Measurements from ENCODE around the gene GPSM1.

GPSM1 gene

GRCh38 chr9:136387217-136387616 is 59.9 kb downstream of the GPSM1 start:
- H3K9me3 ChIP-seq (ENCODE audit: control insufficient read depth, insufficient read depth, low read length), result no peaks in the 10 kb centered on the region
- no peaks in the 10 kb centered on the region for H3K4me1 ChIP-seq (ENCODE audit: insufficient read depth, low read length)
- H3K36me3 ChIP-seq (ENCODE audit: insufficient read depth, low read length), result peaks cover 27% of the 10 kb centered on the region
- H3K9ac ChIP-seq (ENCODE audit: low read depth, low read length), result no peak overlapping the region

- H3K9me3 ChIP-seq (ENCODE audit: control insufficient read depth, insufficient read depth, low read length), result no peaks in the 10 kb centered on the region
- no peak overlapping the region for H3K9ac ChIP-seq (ENCODE audit: low read depth, low read length)
- H3K4me1 ChIP-seq (ENCODE audit: insufficient read depth, low read length), result no peaks in the 10 kb centered on the region
- peaks cover 34% of the 10 kb centered on the region for H3K36me3 ChIP-seq (ENCODE audit: insufficient read depth, low read length)
Observed at GRCh38 chr9:136389396-136389795, 62.1 kb downstream of the GPSM1 start.

GRCh38 chr9:136391737-136392537 is 64.6 kb downstream of the GPSM1 start:
- H3K9me3 ChIP-seq (ENCODE audit: control insufficient read depth, insufficient read depth, low read length), result no peaks in the 10 kb centered on the region
- H3K9ac ChIP-seq (ENCODE audit: low read depth, low read length), result no peak overlapping the region
- peaks cover 37% of the 10 kb centered on the region for H3K36me3 ChIP-seq (ENCODE audit: insufficient read depth, low read length)
- no peaks in the 10 kb centered on the region for H3K4me1 ChIP-seq (ENCODE audit: insufficient read depth, low read length)

- H3K4me1 ChIP-seq (ENCODE audit: insufficient read depth, low read length), result no peaks in the 10 kb centered on the region
- H3K36me3 ChIP-seq (ENCODE audit: insufficient read depth, low read length), result peaks cover 34% of the 10 kb centered on the region
- no peaks in the 10 kb centered on the region for H3K9me3 ChIP-seq (ENCODE audit: control insufficient read depth, insufficient read depth, low read length)
- H3K9ac ChIP-seq (ENCODE audit: low read depth, low read length), result no peak overlapping the region
Observed at GRCh38 chr9:136392538-136393449, 65.5 kb downstream of the GPSM1 start.

GRCh38 chr9:136393531-136393930 is 66.2 kb downstream of the GPSM1 start:
- no peaks in the 10 kb centered on the region for H3K9me3 ChIP-seq (ENCODE audit: control insufficient read depth, insufficient read depth, low read length)
- no peaks in the 10 kb centered on the region for H3K4me1 ChIP-seq (ENCODE audit: insufficient read depth, low read length)
- peaks cover 31% of the 10 kb centered on the region for H3K36me3 ChIP-seq (ENCODE audit: insufficient read depth, low read length)
- no peak overlapping the region for H3K9ac ChIP-seq (ENCODE audit: low read depth, low read length)

GRCh38 chr9:136394312-136395019 is 67.1 kb downstream of the GPSM1 start:
- no peak overlapping the region for H3K9ac ChIP-seq (ENCODE audit: low read depth, low read length)
- peaks cover 31% of the 10 kb centered on the region for H3K36me3 ChIP-seq (ENCODE audit: insufficient read depth, low read length)
- no peaks in the 10 kb centered on the region for H3K4me1 ChIP-seq (ENCODE audit: insufficient read depth, low read length)
- H3K9me3 ChIP-seq (ENCODE audit: control insufficient read depth, insufficient read depth, low read length), result no peaks in the 10 kb centered on the region

- Histone ChIP-seq H3K4me1 (ENCODE audit: insufficient read depth, low read length) (no peaks in the 10 kb centered on the region), H3K9me3 (ENCODE audit: control insufficient read depth, insufficient read depth, low read length) (no peaks in the 10 kb centered on the region), H3K36me3 (ENCODE audit: insufficient read depth, low read length) (peaks cover 27% of the 10 kb centered on the region), H3K9ac (ENCODE audit: low read depth, low read length) (no peak overlapping the region)
Observed at GRCh38 chr9:136395020-136395340, 67.6 kb downstream of the GPSM1 start.

- Histone ChIP-seq H3K4me1 (ENCODE audit: insufficient read depth, low read length) (no peaks in the 10 kb centered on the region), H3K36me3 (ENCODE audit: insufficient read depth, low read length) (peaks cover 25% of the 10 kb centered on the region), H3K9ac (ENCODE audit: low read depth, low read length) (no peak overlapping the region), H3K9me3 (ENCODE audit: control insufficient read depth, insufficient read depth, low read length) (no peaks in the 10 kb centered on the region)
Observed at GRCh38 chr9:136395345-136396218, 68.2 kb downstream of the GPSM1 start.

- Histone ChIP-seq H3K9me3 (ENCODE audit: control insufficient read depth, insufficient read depth, low read length) (no peaks in the 10 kb centered on the region), H3K4me1 (ENCODE audit: insufficient read depth, low read length) (no peaks in the 10 kb centered on the region), H3K36me3 (ENCODE audit: insufficient read depth, low read length) (peaks cover 25% of the 10 kb centered on the region), H3K9ac (ENCODE audit: low read depth, low read length) (no peak overlapping the region)
Observed at GRCh38 chr9:136396219-136396515, 68.8 kb downstream of the GPSM1 start.

- no peaks in the 10 kb centered on the region for H3K4me1 ChIP-seq (ENCODE audit: insufficient read depth, low read length)
- no peaks in the 10 kb centered on the region for H3K9me3 ChIP-seq (ENCODE audit: control insufficient read depth, insufficient read depth, low read length)
- H3K9ac ChIP-seq (ENCODE audit: low read depth, low read length), result no peak overlapping the region
- H3K36me3 ChIP-seq (ENCODE audit: insufficient read depth, low read length), result peaks cover 27% of the 10 kb centered on the region
Observed at GRCh38 chr9:136397643-136398042, 70.3 kb downstream of the GPSM1 start.

GRCh38 chr9:136398286-136398685 is 70.9 kb downstream of the GPSM1 start:
- Histone ChIP-seq H3K4me1 (ENCODE audit: insufficient read depth, low read length) (no peaks in the 10 kb centered on the region), H3K36me3 (ENCODE audit: insufficient read depth, low read length) (peaks cover 24% of the 10 kb centered on the region), H3K9ac (ENCODE audit: low read depth, low read length) (no peak overlapping the region), H3K9me3 (ENCODE audit: control insufficient read depth, insufficient read depth, low read length) (no peaks in the 10 kb centered on the region)

GRCh38 chr9:136399176-136400037 is 72.1 kb downstream of the GPSM1 start:
- Histone ChIP-seq H3K9ac (ENCODE audit: low read depth, low read length) (peak overlapping the region; percentile 77), H3K36me3 (ENCODE audit: insufficient read depth, low read length) (peaks cover 15% of the 10 kb centered on the region)

More at GRCh38 chr9:136399176-136400037, 72.1 kb downstream of the GPSM1 start:
- Histone ChIP-seq H3K4me1 (ENCODE audit: insufficient read depth, low read length) (no peaks in the 10 kb centered on the region), H3K9me3 (ENCODE audit: control insufficient read depth, insufficient read depth, low read length) (no peaks in the 10 kb centered on the region)
